Fibroblast of skin of scalp (primary cell): ENCODE results near the gene CCDC80.
A peak's percentile ranks its signal among the peaks of the same experiment; 100 is the strongest.
"Not testable (repeated sequence)": the region's sequence is repeated elsewhere in the genome, so short reads cannot be mapped to it uniquely, and the experiment has no call there.

Experiments
- DNase-seq: peaks from one replicate; pipeline ENCODE4 v3.0.0-alpha.2; 2013

CCDC80 gene

DNA sequence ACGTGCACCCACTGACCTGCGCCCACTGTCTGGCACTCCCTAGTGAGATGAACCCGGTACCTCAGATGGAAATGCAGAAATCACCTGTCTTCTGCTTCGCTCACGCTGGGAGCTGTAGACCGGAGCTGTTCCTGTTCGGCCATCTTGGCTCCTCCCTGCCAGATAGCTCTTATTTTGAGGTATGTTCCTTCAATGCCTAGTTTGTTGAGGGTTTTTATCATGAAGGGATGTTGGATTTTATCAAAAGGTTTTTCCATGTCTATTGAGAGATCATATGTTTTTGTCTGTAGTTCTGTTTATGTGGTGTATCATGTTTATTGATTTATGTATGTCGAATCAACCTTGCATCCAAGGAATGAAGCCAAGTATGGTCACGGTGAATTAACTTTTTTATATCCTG is 24.1 kb upstream of the CCDC80 start:
- not testable (repeated sequence) for DNase-seq

DNA sequence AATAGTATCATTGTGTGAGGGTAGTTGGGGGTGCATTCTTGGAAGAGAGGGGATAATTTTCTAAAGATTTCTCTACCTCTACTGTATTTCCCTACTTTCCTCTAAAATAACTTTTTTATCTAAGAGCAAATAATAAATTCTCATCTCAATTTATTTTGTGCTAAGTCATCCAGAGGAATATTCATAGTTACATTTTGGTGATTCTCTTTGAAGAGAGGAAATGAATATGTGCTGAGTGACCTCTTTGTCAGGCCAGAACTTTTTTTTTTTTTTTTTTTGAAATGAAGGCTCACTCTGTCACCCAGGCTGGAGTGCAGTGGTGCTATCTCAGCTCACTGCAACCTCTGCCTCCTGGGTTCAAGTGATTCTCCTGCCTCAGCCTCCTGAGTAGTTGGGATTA is 15.1 kb upstream of the CCDC80 start:
- no peak for DNase-seq

DNA sequence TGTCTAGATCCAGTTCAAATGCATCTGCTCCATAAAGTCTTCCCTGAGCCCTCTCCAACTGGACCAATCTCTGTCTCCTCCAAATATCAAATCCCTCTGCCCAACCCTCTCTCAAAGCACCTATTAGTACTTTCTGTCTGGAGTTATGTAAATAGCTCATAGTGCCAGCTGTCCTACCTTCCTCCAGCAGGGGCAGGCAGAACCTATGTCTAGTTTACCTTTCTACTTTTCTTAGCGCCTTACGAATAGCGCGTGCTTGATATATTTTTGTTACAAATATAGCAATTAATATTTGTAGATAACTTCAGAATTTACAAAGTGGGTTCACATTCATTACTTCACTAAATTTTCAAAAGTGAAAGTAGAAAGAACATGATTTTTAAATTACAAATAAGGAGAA is 14.0 kb upstream of the CCDC80 start:
- DNase-seq: no peak

DNA sequence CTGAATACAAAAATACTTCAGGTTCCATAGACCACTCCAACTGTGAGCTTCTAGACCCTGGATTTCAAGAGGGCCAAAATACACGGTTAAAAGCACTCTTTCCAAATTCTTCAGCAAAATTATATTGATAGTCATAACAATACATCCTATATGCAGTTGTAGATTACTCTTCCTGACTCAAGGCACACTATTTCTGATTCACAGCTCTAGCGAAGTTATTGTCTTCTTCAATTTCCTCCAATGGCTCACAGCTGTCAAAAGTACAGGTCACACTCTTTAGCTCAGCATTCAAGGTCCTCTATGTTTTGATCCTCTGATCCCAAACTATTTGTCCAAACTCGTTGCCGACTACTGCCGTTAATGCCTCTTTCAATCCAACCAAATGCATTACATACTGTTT is 13.5 kb upstream of the CCDC80 start:
- no peak for DNase-seq

- DNase-seq: peak; percentile 97
These were observed 12.9 kb upstream of the CCDC80 start for GRCh38 chr3:112653881-112654300.

DNA sequence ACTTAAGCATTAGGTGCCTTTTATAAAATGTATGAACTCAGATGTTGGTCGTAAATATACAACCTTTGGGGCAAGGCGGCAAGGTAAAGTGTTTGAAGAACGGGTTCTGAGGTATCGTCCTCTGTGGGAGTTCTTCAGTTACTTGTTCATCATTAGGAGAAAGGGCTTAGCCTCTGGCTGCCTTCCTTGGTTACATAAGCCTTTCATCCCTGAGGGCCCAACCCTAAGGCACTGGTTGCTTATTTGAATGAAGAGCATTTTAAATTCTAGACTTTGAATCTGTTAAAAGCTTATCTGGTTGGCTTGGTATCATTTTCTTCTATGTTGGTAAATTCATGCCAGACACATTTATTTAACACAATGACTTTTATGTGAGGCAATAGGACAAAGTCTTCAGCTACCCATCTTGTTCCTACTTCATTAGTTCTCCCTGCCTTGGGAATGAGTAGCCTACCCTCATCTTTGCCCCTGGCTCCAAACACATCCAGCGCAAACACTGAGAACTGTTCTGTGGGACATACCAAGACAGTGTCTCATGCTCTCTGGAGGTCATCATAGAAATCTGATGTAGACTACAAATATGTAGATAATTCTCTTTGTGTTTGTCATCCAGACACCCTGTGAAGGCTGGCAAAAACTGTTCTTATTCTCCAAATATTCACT is 12.4 kb upstream of the CCDC80 start:
- peak; percentile 99 for DNase-seq

- DNase-seq: peak; percentile 99
These were observed 10.6 kb upstream of the CCDC80 start for GRCh38 chr3:112651516-112651915.

DNA sequence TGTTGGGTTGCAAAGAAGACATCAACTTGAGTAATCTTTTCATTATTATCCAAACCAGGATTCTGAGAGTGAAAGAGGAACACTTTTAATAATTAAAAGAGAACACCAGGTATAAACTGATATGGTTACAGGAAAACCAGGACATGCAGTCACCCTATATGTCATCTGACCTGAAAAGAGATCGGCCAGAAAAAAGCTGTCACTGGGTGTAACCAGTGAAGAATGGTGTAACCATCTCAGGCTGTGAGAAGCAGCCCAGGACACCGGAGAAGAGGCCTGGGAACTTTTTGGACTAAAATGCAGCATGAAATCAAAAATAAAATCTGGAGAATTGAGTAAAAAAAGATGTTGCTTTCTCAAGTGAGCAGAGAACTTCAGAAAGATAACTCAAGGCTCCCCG is 10.1 kb upstream of the CCDC80 start:
- DNase-seq: peak; percentile 64

GRCh38 chr3:112650482-112650881 is 9.5 kb upstream of the CCDC80 start:
- peak; percentile 70 for DNase-seq

DNA sequence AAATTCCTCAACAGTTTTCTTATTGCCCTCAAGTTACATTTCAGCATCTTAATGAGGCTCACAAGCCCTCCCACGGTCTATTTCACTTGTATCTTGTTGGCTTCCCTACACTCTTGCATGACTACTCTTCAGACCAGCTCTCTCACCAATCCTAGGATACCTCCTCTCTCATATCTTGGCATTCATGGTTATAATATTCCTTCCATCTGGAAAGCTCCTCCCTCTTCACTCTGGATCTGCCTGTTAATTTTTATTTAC is 8.5 kb upstream of the CCDC80 start:
- DNase-seq: peak; percentile 99

DNA sequence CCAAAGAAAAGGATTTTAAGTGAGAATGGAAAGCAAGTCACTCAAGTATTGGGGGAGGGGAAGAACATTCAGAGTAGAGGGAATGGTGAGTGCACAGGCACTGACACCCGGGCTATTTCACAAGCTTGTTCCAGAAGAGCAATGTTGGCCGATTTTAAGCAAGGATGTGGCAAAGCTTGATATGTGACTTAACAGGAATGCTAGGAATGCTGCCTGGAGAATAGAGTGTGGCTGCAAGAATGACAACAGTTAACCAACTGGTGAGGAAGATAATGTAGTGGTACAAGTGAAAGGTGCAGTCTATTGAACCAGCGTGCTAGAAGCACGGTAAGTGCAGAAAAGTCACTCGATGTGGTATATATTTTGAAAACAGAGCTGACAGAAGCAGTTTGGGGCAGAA is 6.2 kb upstream of the CCDC80 start:
- peak; percentile 98 for DNase-seq

GRCh38 chr3:112646623-112647022 is 5.7 kb upstream of the CCDC80 start:
- no peak for DNase-seq

DNA sequence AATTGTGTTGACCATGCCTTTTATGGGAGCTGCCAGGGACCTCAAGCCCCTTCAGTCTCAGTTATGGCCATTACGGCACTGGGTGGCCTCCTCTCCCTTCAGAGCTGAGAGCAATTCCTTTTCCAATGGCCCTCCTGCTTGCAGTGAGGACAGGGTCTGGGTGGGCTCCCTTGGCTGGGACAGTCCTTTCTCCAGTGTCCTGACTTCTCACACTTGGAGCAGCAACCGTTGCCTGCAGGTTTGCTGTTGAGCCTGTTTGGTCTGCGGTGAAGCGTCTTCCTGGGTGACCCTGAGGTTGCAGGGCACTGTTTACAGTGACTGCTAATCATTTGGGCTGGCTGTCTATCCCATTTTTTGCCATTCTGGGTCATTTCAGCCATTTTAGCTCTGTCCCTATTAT is 3.5 kb upstream of the CCDC80 start:
- no peak for DNase-seq

GRCh38 chr3:112643621-112644240 is 2.8 kb upstream of the CCDC80 start:
- no peak for DNase-seq

DNA sequence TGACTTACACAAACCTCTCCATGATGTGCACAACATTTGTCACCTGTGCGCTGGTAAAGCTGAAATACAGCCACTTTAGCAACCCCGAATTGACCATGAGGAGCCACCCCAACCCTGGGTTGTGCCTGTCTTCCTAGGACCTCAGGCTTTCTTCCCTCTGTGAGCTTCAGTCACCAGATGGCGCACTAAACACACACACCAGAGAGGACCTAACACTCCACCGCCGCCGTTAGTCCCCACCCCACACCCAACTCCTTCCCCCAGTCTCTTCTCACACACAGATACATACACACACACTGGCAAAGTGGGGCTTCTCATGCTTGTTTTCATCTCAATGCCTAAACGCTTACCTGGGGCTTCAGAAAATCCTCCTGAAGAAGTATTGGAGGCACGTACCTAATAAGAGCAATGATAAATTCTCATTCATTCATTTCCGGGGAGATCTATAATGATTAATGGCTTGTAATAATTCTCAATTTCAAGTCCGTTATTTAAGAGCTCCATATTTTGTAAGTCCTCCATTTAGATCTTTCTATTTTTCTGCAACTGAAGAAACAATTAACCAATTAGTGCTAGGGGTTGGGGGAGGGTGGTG is 2.1 kb upstream of the CCDC80 start:
- DNase-seq: peak; percentile 95

- peak; percentile 77 for DNase-seq
These were observed 540 bp downstream of the CCDC80 start for GRCh38 chr3:112640276-112640929.

- peak; percentile 56 for DNase-seq
These were observed 1.3 kb downstream of the CCDC80 start for GRCh38 chr3:112639455-112640225.

GRCh38 chr3:112638327-112639020 is 2.5 kb downstream of the CCDC80 start:
- DNase-seq: no peak

DNA sequence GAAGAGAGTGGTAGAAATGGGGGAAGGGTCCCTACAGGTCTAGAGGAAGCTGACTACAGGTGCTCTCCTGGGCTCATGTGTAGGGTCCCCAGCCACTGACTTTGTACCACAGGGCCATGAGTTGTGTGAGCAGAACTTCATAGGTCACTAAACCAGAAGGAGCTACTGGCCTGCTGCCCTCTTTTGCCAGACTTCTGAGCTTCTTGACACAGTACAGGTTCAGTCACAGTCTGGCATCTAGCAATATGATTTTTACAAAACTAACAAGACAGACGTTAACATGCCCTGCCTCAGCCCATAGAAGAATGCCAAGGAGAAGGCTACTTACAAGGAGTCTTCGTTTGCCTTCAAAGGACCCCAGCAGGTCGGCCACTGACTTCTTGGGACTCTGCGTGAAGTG is 3.2 kb downstream of the CCDC80 start:
- no peak for DNase-seq

GRCh38 chr3:112635674-112636073 is 5.3 kb downstream of the CCDC80 start:
- DNase-seq: peak; percentile 80

- no peak for DNase-seq
These were observed 6.0 kb downstream of the CCDC80 start for GRCh38 chr3:112634786-112635541.

- DNase-seq: no peak
These were observed 7.2 kb downstream of the CCDC80 start for GRCh38 chr3:112633757-112634156.
